H54 (cell line): ENCODE measurements around the gene ST6GAL1.

Source experiments
- DNase-seq: peaks from one replicate; pipeline ENCODE4 v3.0.0; 2011; ENCODE audit warnings: low spot score, mixed read lengths; ENCODE audit not compliant: insufficient read length
- FAIRE-seq: peaks from 3 replicates; lab custom pipeline; 2011; peaks lifted over from hg19 to GRCh38; lab: Jason Lieb, UNC
- POLR2A ChIP-seq: IDR thresholded peaks from 2 replicates; pipeline ENCODE4 v1.6.1; 2011; ENCODE audit warnings: low read depth, mild to moderate bottlenecking, low read length

ST6GAL1 gene

GRCh38 chr3:186923241-186923640 is 7.1 kb upstream of the ST6GAL1 start:
- FAIRE-seq, result no peak
- no peak for TF ChIP-seq POLR2A

GRCh38 chr3:186925826-186926225 is 4.5 kb upstream of the ST6GAL1 start:
- TF ChIP-seq POLR2A, result no peak
- FAIRE-seq, result no peak
- DNase-seq, result no peak

More at GRCh38 chr3:186923241-186923640, 7.1 kb upstream of the ST6GAL1 start:
- DNase-seq, result no peak

GRCh38 chr3:186929186-186929585 is 1.1 kb upstream of the ST6GAL1 start:
- FAIRE-seq (no peak), DNase-seq (no peak)
- TF ChIP-seq POLR2A, result no peak

GRCh38 chr3:186929685-186930084 is 641 bp upstream of the ST6GAL1 start:
- FAIRE-seq (no peak), DNase-seq (no peak)
- TF ChIP-seq POLR2A, result no peak

- DNase-seq, result peak; percentile 83
- no peak for FAIRE-seq
- no peak for TF ChIP-seq POLR2A
Measured at GRCh38 chr3:186930641-186931531, 560 bp downstream of the ST6GAL1 start.

- FAIRE-seq (no peak), DNase-seq (no peak)
- TF ChIP-seq POLR2A, result no peak
Measured at GRCh38 chr3:186931532-186932280, 1.4 kb downstream of the ST6GAL1 start.

- DNase-seq, result no peak
- TF ChIP-seq POLR2A, result no peak
- no peak for FAIRE-seq
Measured at GRCh38 chr3:186932281-186933181, 2.2 kb downstream of the ST6GAL1 start.

GRCh38 chr3:186933816-186934215 is 3.5 kb downstream of the ST6GAL1 start:
- FAIRE-seq (no peak), DNase-seq (no peak)
- TF ChIP-seq POLR2A, result no peak

- no peak for DNase-seq
- FAIRE-seq, result no peak
- TF ChIP-seq POLR2A, result no peak
Measured at GRCh38 chr3:186935133-186935532, 4.8 kb downstream of the ST6GAL1 start.

GRCh38 chr3:186937017-186937875 is 6.9 kb downstream of the ST6GAL1 start:
- no peak for DNase-seq
- TF ChIP-seq POLR2A, result no peak
- FAIRE-seq, result no peak

- TF ChIP-seq POLR2A, result no peak
- no peak for DNase-seq
- FAIRE-seq, result no peak
Measured at GRCh38 chr3:186938716-186939115, 8.4 kb downstream of the ST6GAL1 start.

- FAIRE-seq (no peak), DNase-seq (no peak)
- no peak for TF ChIP-seq POLR2A
Measured at GRCh38 chr3:186939536-186939935, 9.2 kb downstream of the ST6GAL1 start.
